RPMI7951 (cell line): Measurements from ENCODE around the gene GNG7. TPM values are rescaled to one million over a fixed set of nuclear protein-coding genes. Genes with fewer than 3 reads are reported as not detected.
"Not testable (repeated sequence)": the region's sequence is repeated elsewhere in the genome, so short reads cannot be mapped to it uniquely, and the experiment has no call there.

Source experiments
- DNase-seq: peaks from one replicate; pipeline ENCODE4 v3.0.0-alpha.2; 2012; ENCODE audit warnings: low read depth
- total RNA-seq: library from RNA; depleted of rRNA; stranded (reverse); fragments of >200 nt; shearing (Covaris generic); gene quantifications from 2 replicates; pipeline ENCODE4 v1.2.3, GENCODE V29; 2014

GNG7 gene
- total RNA-seq, 1 experiment from 2014 or later = 0.96 TPM

DNA sequence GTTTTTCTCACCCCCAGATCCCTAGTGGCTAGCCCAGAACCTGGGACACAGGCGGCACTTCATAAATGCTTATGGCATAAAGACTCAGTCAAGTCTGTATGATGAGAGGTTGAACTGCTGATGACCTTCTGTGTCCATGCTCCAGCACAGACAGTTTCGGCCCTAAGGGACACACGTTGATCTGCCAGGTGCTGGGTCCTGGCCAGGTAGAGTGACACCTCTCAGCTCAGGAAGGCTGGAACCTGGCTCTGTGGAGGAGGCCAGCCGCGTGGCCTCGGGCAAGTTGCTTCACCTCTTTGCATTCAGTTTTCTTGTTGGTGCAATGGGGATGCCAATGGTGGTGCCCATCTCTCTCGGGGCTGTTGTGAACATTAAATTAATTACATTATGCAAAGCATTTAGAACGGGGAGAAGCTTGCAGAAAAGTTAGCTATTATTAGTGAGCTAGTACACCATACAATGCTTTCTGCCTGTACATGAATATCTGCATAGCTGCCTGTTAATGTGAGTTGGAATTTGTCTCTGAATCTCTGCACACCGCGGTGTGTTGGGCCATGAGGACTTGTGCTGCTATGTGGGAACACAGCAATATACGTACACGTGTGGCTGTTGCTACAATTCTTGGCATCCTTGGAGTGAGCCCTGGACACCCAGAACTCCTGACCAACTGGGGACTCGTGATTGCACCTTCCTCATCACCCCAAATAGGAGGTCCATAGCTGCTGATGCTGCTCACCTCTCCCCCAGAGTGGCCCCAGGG lies 218.1 kb downstream of the GNG7 start:
- DNase-seq = no peak

GRCh38 chr19:2483484-2484151 lies 218.9 kb downstream of the GNG7 start:
- DNase-seq = no peak

DNA sequence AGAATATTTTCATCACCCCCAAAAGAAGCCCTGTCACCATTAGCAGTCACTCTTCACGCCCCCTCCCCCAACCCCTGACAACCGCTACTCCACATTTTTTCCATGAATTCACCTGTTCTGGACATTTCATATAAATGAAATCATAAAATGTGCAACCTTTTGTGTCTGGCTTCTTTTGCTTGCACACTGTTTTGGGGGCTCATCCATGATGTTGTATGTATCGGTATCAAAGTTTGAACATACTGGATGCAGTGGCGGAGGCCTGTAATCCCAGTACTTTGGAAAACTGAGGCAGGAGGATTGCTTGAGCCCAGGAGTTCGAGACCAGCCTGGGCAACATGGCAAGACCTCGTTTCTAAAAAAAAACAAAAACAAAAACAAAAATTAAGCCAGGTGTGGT lies 219.4 kb downstream of the GNG7 start:
- DNase-seq = no peak

GRCh38 chr19:2482354-2483038 lies 220.0 kb downstream of the GNG7 start:
- no peak for DNase-seq

- DNase-seq = no peak
These were observed 221.0 kb downstream of the GNG7 start for GRCh38 chr19:2481466-2481865.

DNA sequence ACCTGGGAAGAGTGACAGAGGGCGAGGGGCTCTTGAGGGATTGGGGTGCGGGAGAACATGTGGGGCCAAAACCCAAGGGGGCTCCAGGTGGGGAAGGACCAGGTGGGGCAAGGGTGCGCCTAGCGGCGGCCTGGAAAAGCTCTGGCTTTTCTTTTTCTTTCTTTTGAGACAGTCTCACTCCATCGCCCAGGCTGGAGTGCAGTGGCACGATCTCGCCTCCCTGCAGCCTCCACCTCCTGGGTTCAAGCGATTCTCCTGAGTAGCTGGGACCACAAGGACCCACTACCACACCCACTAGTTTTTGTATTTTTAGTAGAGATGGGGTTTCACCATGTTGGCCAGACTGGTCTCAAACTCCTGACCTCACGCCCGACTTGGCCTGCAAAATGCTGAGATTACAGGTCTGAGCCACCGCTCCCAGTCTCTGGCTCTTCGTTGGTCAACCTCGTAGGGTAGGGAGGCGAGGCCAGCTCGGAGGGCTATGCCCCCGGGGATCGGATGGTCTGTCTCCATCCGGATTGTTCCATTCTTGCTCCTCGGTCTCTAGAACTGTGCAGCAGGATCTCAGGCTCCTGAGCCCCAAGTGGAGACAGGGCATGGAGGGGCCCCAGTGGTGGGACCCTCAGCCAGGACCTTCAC lies 222.8 kb downstream of the GNG7 start:
- DNase-seq = no peak

GRCh38 chr19:2478756-2479555 lies 223.5 kb downstream of the GNG7 start:
- DNase-seq = peak; percentile 81

DNA sequence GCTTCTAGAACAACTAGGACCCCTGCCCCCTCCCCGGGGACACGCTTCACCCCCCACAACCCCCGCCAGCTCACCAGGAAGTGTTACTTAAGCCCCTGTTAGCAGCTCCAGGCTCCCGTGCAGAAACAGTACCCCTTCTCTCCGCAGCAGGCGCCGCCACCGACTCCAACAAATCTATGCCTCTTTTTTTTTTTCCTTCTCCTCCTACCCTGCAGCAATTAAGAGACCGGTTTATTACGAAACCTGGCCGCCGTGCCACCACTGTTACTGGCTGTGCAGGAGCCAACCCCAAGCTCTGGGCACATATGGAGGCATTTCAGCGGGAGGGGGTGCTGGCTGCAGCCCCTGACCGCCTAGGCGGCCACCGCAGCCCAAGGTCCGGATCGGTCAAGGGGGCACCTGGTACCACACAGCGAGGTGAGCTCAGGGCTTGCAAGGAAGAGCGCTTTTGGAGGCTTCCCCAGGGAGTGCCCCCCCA lies 224.2 kb downstream of the GNG7 start:
- peak; percentile 85 for DNase-seq

GRCh38 chr19:2477732-2478191 lies 224.7 kb downstream of the GNG7 start:
- DNase-seq = peak; percentile 49

GRCh38 chr19:2477141-2477710 lies 225.3 kb downstream of the GNG7 start:
- peak; percentile 38 for DNase-seq

GRCh38 chr19:2476451-2477140 lies 225.9 kb downstream of the GNG7 start:
- peak; percentile 75 for DNase-seq

DNA sequence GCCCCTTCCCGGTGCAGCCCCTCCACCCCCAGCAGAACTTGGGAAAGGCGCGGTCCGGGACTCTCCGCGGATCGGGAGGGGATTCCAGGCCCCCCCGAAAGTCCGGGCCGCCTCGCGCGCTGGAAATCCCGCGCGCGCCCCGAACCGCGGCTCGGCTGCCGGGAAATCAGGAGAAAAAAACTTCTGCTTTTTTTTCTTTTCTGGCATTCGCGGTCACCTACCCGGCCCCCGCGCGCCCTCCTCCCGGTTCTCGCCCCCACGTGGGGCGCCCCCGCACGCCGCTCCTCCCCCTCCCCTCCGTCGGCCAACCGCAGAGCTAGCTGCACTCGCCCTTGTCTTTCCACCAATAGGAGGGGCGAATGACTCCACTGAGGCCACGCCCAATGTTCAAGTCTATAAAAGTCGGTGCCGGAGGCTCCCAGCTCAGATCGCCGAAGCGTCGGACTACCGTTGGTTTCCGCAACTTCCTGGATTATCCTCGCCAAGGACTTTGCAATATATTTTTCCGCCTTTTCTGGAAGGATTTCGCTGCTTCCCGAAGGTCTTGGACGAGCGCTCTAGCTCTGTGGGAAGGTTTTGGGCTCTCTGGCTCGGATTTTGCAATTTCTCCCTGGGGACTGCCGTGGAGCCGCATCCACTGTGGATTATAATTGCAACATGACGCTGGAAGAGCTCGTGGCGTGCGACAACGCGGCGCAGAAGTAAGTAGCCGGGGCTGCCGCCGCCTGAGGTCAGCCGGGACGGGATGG lies 226.6 kb downstream of the GNG7 start, which contains the start of gene GADD45B:
Gene GADD45B, plus strand, starts transcription at position 426 of the 749 bp plus-strand sequence. Its CDS starts 232 bp downstream, at position 658.
- DNase-seq = peak; percentile 97

DNA sequence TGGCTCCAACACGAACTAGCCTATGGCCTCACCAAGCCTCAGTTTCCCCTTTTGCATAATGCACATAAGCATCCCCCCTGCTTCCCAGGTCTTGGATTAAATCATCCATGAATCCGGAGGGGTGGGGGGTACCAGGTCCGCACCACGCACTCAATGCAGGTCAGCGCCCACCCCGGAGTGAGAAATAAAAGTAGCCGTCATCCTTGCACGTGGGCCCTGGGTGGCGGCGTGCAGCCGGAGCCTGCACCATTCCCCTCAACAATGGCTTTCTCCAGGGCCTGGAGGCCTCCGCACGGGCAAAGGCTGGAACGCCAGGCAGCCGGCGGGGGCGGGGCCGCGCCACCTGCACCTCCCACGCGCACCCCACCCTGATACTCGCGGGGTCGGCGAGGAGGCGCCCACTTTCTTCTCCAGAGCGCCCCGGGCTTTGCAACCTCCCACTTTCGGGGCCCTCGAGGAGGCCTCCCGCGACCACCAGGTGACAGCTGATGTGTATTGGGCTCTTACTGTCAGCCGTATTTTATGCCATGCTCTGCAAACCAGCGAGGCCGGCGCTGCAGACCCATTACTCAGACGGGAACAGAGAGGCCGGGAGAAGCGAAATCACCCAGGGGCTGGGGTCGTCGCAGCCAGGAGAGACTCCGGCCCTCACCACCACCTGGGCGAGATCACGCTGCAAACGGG lies 227.3 kb downstream of the GNG7 start:
- DNase-seq = peak; percentile 76

- DNase-seq = peak; percentile 87
These were observed 228.1 kb downstream of the GNG7 start for GRCh38 chr19:2474232-2475017.

- DNase-seq = not testable (repeated sequence)
These were observed 232.6 kb downstream of the GNG7 start for GRCh38 chr19:2469915-2470200.

GRCh38 chr19:2469102-2469914 lies 233.2 kb downstream of the GNG7 start:
- peak; percentile 75 for DNase-seq

DNA sequence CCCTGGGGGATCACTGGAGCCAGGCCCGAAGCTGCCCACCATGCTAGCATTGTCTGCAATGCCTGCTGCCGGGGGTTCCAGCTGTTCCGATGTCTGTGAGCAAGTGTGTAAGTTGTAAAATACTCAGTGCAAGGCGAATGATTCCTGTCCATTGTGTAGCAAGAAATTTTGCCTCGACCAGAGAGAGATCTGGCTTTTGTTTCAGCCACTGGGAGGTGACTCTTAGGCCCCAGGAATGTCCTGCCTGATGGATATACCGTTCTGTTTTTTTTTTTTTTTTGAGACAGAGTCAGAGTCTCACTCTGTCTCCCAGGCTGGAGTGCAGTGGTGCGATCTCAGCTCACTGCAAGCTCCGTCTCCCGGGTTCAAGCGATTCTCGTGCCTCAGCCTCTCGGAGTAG lies 233.9 kb downstream of the GNG7 start:
- no peak for DNase-seq
